CD1c-positive myeloid dendritic cell (primary cell): ENCODE data around the gene FGD5.
A peak's percentile ranks its signal among the peaks of the same experiment; 100 is the strongest.
"Not testable (repeated sequence)": the region's sequence is repeated elsewhere in the genome, so short reads cannot be mapped to it uniquely, and the experiment has no call there.

ENCODE experiments used
- DNase-seq: peaks from one replicate; pipeline ENCODE4 v3.0.0-alpha.2; 2016; ENCODE audit errors: extremely low spot score

The FGD5 gene

DNA sequence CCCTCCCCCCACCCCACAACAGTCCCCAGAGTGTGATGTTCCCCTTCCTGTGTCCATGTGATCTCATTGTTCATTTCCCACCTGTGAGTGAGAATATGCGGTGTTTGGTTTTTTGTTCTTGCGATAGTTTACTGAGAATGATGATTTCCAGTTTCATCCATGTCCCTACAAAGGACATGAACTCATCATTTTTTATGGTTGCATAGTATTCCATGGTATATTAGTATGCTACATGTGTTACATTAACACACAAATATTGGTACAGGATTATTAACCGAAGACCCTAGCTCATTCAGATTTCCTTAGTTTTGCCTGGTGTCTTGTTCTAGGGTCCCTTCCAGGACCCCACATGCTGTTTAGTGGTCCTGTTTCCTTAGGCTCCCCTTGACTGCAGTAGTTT, 84.7 kb downstream of the FGD5 start:
- not testable (repeated sequence) for DNase-seq

DNA sequence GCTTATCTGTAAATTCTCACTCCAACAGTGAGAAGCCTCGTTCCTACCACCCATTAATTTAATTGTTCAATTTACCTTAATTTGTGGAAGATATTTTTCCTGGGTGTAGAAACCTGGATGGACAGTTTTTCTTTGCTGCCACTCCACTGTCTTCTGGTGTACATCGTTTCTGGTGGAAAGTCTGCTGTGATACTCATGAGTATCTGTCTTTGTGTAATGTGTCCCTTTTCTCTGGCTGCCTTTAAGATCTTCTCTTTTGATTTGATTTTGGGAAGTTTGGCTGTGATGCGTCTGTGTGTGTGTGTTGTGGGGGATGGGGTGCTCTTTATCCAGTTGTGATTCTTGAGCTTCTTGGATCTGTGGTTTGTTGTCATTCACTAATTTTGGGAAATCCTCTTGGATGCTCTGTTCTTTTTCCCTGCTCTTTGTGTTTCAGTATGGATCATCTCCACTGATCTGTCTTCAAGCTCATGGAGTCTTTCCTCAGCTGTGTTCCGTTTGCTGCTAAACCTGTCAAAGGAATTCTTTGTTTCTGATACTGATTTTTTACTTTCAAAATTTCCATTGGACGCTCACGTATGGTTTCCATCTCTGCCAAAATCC, 86.4 kb downstream of the FGD5 start:
- no peak for DNase-seq

DNA sequence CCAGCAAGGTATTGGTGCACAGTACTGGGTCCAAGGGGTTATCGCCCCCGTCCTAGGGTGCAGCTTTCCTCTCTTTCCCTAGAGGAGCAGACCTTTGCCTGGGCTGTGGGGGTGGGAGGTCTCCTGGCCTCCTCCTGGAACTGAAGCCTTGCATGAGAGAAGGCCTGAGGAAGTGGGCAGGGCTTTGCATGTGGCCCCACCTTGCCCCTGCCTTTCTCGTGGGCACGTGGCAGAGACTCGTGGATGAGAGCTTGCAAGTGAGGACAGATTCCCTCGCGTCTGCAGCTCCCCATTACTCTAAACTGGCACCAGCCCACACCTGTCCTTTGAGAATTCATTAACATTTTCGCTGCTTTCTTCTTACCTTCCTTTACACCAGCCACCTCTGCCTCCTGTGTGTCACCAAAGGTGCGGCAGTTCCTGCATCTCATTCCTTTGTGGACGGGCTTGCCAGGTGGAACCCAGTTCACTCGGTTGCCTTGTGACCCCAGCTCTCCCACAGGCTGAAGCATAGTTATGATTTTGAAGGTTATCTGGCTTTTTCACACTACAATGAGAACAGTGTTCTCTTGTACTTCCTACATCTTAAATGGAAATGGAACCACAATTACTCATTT, 87.7 kb downstream of the FGD5 start:
- DNase-seq = no peak

- no peak for DNase-seq
Measured at GRCh38 chr3:14907043-14907966, 88.5 kb downstream of the FGD5 start.

DNA sequence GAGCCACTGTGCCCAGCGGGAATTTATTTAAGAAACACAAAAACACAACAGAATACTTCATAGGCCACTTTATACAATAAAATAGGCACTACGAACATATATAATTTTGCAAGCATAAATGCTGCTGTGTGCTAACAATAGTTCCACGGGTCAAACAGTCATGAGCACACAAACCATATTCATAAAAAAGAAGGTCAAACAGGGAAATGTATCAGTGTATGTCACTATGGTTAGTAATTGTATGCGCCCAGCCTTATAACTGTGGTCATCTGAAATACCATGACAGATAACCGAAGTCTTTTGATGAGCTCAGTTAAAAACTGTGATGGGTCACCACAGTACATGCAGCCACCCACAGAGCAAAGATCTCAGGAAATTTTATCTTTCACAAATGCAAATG, 90.5 kb downstream of the FGD5 start:
- no peak for DNase-seq

- no peak for DNase-seq
Measured at GRCh38 chr3:14911651-14912050, 92.9 kb downstream of the FGD5 start.

GRCh38 chr3:14913071-14913925, 94.5 kb downstream of the FGD5 start:
- DNase-seq = no peak

DNA sequence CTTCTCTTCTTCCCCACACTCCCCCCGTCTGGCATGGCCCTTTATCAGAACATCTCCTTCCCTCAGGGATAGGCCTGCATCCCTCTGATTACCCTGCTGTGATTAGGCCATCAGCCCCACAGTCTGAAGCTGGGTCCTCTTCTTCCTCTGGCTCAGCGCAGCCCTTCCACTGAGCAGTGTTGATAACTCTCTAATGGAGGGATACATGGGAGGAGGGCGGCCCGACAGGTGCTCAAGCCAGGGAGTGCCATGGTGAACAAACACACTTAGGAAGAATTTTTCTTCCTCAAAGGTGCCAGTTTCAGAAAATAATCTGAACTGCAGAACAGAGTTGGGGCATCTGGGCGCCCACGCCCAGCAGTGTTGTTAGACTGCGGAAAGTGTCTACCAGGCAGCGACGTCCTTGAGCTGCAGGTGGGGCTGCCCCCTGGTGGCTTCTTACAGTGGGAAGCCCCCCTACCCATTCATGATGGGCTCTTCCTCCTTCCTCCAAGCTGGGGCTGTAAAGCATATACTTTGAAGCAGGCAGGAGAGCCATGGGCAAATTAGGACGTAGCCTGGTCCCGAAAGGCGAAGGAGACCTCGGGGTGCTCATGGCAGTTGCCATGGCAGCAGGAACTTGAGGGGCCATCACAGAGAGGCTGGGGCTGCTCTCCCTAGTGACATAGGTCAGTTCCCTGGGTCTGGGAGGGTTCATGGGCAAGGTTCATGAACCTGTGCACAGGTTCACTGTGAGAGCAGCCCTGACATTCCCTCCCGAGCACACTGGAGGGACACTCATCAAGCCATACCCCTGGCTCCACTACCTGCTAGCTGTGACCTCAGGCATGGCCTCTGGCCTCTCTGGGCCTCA, 95.4 kb downstream of the FGD5 start:
- no peak for DNase-seq

DNA sequence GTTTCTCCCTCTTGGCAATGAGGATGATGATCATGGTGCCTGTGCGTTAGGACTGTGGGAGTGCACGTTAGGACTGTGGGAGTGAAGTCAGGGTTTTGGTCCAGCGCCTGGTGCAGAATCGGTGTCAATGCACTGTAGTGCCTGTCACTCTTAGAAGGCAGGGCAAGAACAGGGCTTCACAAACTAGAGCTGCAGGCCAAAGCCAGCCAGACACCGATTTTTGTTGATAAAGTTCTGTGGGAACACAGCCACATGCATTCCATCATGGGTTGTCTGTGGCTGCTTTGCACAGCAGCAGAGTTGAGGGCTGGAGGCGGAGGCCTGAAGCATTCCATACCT, 96.0 kb downstream of the FGD5 start:
- DNase-seq = no peak

- no peak for DNase-seq
Measured at GRCh38 chr3:14915636-14916222, 97.0 kb downstream of the FGD5 start.

DNA sequence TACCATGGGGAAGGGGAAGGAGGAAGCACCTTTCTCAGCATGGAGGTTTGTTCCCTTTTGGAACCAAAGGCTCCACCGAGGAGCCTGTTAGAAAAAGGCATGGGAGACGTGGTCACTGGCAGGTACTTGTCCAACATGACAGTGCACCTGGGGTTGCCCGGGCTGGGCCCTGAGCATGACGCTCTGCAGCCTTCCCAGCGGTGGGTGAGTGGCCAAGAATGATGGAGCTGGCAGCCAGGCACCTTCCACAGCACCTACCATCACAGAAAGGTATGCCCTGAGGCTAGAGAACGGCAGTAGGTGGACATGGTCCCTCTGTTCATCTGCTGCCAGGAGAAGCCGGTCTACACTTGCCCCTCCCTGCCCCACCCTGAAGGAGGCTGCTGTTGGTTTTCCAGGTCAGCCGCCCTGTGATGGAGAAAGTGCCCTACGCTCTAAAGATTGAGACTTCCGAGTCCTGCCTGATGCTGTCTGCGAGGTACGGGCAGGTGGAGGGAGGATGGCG, 99.6 kb downstream of the FGD5 start:
- no peak for DNase-seq

- DNase-seq = no peak
Measured at GRCh38 chr3:14920536-14920935, 101.8 kb downstream of the FGD5 start.

DNA sequence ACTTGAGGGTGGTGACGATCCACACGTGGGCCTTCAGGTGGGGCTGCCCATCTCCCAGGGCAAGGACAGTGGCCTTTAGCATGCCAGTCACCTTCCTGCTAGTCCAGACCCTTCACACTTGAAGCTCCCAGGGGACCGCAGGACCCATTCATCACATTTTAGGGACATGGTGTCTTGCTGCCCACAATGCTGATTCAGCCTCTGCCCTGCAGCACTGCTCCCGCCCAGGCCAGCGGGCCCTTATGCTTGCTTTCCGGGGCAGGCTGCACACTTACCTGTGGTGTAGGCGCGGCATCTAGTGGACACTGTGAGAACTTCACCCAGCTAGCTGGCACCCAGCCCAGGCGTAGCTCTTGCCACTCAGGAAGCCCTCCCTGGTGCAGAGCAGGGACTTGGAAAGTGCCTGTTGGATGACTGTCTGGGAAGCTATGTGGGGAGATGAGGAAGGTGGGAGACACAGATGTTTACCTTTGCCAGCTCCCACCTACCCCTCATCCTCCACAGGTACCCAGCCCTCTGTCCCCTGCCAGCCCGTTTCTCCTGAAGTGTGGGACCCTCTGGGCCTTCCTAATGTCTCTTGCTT, 102.4 kb downstream of the FGD5 start:
- DNase-seq = peak; percentile 88

DNA sequence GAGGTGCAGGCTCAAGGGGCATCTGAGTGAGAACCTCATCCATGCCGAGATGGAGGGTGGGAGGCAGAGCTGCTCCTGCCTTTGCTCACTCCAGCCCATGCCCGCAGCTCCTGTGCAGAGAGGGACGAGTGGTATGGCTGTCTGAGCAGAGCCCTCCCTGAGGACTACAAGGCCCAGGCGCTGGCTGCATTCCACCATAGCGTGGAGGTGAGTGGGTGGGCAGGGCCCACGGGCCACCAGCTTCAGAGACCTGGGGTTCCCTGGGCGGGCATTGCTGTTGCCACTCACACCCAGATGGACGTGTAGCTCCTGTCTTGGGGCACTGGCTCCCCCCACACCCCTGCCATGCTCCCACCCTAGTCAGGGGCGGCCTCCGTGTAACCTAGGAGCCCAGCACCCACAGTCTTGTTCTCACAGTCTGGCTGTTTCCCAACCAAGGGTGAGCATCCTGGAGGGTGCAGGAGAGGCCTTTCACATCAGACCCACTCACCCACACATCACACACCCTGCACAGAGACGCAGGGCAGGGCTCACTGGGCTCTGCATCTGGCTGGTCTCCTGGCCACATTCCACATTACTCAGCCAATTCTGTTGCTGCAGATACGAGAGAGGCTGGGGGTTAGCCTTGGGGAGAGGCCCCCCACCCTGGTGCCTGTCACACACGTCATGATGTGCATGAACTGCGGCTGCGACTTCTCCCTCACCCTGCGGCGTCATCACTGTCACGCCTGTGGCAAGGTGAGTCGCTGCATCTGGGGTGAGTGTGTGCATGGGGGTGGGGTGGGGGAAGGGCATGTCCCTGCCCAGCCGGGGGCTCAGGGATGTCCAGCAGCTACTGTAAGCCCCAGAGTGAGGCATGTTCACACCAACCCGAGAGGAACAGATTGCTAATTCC, 103.3 kb downstream of the FGD5 start:
- no peak for DNase-seq

DNA sequence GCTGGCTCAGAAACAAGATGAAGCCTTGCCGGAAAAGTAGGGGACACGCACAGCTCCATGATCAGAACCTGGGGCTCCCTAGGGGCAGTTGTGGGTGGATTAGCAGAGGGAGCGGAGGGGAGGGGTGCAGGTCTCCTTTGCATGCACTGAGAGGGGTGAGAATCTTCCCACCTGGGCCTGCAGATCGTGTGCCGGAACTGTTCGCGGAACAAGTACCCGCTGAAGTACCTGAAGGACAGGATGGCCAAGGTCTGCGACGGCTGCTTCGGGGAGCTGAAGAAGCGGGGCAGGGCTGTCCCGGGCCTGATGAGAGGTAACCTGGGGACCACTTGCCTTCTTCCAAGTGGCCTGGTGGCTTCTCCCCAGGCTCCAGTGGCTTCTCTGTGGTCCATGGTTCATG, 104.1 kb downstream of the FGD5 start:
- no peak for DNase-seq

- DNase-seq = no peak
Measured at GRCh38 chr3:14923476-14923875, 104.7 kb downstream of the FGD5 start.

DNA sequence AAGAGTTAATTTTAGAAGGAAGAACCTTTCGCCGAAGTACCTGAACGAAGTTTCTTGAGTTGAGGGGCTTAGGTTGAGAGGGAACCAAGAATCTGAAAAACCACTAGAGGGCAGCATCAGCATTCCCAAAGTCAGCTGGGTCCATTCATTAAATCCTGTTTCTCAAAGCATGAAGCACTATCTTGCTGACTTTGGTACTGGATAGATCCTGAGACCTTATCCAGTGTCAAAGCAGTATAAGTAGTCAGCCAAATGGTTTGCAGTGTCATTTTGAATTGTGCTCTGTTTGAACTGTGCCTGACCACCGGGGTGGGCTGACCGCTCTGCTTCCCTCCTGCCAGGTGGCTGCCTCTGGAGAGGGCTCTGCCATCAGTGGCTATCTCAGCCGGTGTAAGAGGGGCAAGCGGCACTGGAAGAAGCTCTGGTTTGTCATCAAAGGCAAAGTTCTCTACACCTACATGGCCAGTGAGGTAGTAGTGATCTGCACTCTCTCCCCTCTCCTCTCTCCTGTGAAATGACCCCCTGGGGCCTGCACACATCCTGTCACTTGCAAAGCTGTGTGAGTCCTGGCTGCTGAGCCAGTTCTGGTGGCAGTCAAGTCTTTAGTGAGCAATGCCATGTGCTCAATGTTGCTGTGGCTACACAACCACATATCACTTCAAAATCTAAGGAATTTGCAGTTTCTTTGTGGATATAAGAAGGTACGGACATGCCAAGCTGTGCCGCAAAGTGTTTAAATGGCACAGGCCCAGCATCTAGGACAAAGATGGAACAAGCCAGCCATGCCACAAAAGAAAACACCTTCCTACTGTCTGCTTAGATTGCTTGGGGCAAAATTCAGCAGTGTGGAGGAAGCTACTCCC, 107.2 kb downstream of the FGD5 start:
- DNase-seq = peak; percentile 58

- no peak for DNase-seq
Measured at GRCh38 chr3:14926592-14926991, 107.8 kb downstream of the FGD5 start.
